ACHN (cell line): ENCODE results near the gene TRMT61A.
A peak's percentile ranks its signal among the peaks of the same experiment; 100 is the strongest.
"Not testable (repeated sequence)": the region's sequence is repeated elsewhere in the genome, so short reads cannot be mapped to it uniquely, and the experiment has no call there.

Experiments
- DNase-seq: peaks from one replicate; pipeline ENCODE4 v3.0.0-alpha.2; 2015
- in situ Hi-C: cut with HindIII; loops from 2 replicates; pipeline ENCODE4 v1.10.0; 2017; ENCODE audit warnings: low sequenced_read_pairs, low pct_ligation_motif_present, low pct_unique_long_range_greater_than_20kb

Gene TRMT61A

GRCh38 chr14:103504991-103505565 is 23.9 kb upstream of the TRMT61A start:
- in situ Hi-C loops, result no loop called here
- no peak for DNase-seq

GRCh38 chr14:103507751-103508150 is 21.2 kb upstream of the TRMT61A start:
- in situ Hi-C loops, result no loop called here

GRCh38 chr14:103508521-103509329 is 20.3 kb upstream of the TRMT61A start:
- in situ Hi-C loops, result no loop called here
- no peak for DNase-seq

More at GRCh38 chr14:103507751-103508150, 21.2 kb upstream of the TRMT61A start:
- no peak for DNase-seq

- DNase-seq, result no peak
- in situ Hi-C loops, result no loop called here
Observed at GRCh38 chr14:103509864-103510723, 18.9 kb upstream of the TRMT61A start.

GRCh38 chr14:103510724-103511693 is 18.0 kb upstream of the TRMT61A start:
- in situ Hi-C loops, result no loop called here

GRCh38 chr14:103512180-103512579 is 16.8 kb upstream of the TRMT61A start:
- in situ Hi-C loops, DNase-seq: not testable (repeated sequence)

More at GRCh38 chr14:103510724-103511693, 18.0 kb upstream of the TRMT61A start:
- DNase-seq, result no peak

GRCh38 chr14:103512701-103513611 is 16.0 kb upstream of the TRMT61A start:
- DNase-seq, result no peak
- in situ Hi-C loops, result no loop called here

GRCh38 chr14:103514596-103515421 is 14.2 kb upstream of the TRMT61A start:
- in situ Hi-C loops, result no loop called here
- DNase-seq, result no peak

- no peak for DNase-seq
- in situ Hi-C loops, result no loop called here
Observed at GRCh38 chr14:103516426-103517173, 12.4 kb upstream of the TRMT61A start.

- no peak for DNase-seq
- in situ Hi-C loops, result no loop called here
Observed at GRCh38 chr14:103517174-103517566, 11.8 kb upstream of the TRMT61A start.

- no peak for DNase-seq
- in situ Hi-C loops, result no loop called here
Observed at GRCh38 chr14:103517721-103518421, 11.1 kb upstream of the TRMT61A start.

GRCh38 chr14:103518422-103519042 is 10.5 kb upstream of the TRMT61A start:
- in situ Hi-C loops, result no loop called here
- DNase-seq, result peak; percentile 50

- in situ Hi-C loops, result no loop called here
- DNase-seq, result no peak
Observed at GRCh38 chr14:103519043-103519836, 9.8 kb upstream of the TRMT61A start.

GRCh38 chr14:103519837-103520212 is 9.2 kb upstream of the TRMT61A start:
- no peak for DNase-seq
- in situ Hi-C loops, result no loop called here
